CD4-positive, alpha-beta T cell treated with Interleukin-15 for 1 hour (primary cell): ENCODE results near the gene SMG9.
A peak's percentile ranks its signal among the peaks of the same experiment; 100 is the strongest.
"Not testable (repeated sequence)": the region's sequence is repeated elsewhere in the genome, so short reads cannot be mapped to it uniquely, and the experiment has no call there.

ENCODE experiments used
- DNase-seq: peaks from one replicate; pipeline ENCODE4 v3.0.0-alpha.2; 2020

Gene SMG9

DNA sequence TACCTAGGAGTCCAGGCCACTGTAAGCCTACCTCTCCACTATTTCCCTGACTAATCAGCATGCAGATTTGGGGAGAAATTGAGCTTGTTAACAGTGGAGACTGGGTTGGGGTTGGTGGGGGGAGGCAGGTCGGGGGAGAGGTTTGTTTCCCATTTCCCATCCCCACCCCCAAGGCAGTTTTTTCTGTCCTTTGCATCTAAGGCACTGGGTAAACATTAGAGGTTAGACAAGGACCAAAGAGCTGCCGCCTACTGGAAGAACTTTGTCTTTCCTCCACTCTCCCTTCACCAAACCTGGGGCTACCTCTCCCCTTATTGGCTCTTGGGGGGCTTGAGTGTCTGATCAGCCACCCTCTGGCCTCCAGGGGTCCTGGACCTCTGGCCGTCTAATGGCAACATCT, 25.1 kb upstream of the SMG9 start:
- DNase-seq = no peak

DNA sequence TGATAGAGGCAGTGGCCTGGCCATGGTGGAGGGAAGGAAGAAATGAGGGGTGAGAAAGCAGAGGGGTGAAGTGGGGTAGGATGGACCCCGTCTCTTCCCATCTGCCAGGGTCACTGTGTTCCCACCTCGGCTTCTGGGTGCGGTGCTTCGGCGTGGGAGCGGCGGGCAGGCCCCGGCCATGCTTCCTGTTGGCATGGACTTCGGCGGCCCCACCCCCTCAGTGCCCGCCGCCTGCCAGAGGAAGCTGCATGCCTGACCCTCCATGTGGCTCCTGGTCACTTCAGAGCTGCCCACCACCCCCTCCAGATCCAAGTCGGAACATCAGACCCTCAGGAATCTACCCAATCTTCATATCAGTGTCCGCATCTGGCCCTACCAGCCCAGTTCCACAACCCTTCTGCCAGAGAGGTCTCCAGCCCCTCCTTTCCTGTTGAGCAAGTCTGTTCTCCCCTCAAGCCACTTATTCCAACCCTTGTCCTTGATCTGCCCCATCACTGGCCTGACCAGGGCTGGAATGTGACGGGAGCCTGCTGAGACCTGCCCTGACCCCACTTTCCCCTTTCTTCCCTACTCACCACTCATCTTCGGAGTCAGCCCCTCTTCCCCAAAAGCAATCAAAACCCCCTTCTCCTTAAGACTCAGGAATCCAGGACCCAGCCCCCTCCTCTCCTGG, 24.5 kb upstream of the SMG9 start:
- peak; percentile 28 for DNase-seq

- DNase-seq = no peak
Observed at GRCh38 chr19:43778651-43779050, 23.9 kb upstream of the SMG9 start.

GRCh38 chr19:43777163-43777695, 22.5 kb upstream of the SMG9 start:
- DNase-seq = peak; percentile 70

DNA sequence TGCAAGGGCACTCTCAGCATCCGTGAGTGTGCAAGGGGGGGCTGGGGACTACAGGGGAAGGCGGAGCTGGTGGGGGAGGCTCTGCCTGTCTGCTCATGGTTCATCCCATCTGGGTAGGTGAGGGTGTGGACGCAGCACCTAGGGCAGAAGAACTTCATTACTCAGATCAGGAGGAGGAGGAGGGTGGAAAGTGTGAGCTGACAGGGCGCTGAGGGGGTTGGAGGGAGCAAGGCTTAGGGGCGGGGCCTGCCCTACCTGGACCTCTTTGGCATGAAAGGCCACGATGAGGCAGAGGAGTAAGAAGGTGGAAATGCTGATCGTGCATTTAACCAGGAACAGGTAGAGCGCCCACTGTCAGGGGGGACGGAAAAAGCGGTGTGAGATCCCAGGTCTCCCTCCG, 21.5 kb upstream of the SMG9 start:
- no peak for DNase-seq

DNA sequence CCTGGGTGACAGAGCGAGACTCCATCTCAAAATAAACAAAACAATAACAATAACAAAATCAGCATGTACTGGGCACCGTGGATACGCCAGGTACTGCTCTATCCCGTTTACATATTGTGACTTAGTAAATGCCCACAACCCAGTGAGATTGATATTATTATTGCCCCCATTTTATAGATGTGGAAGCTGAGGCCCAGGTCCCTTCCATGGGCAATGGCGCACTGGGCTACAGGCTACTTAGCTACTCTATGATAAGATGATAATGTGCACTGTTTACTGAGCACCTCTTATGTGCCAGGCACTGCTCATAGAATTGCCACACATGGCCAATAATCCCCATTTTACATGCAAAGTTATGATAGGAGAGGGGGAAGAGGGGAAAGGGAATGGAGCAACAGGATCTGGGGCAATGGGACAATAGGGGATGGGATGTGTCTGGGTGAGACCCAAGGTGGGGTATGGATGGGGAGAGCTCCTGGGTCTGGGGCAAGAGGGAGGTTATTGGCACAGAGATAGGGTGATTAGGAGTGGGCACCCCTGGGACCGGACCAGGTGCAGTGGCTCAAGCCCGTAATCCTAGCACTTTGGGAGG, 20.6 kb upstream of the SMG9 start:
- DNase-seq = no peak

GRCh38 chr19:43774940-43775258, 20.1 kb upstream of the SMG9 start:
- not testable (repeated sequence) for DNase-seq

- peak; percentile 40 for DNase-seq
Observed at GRCh38 chr19:43774103-43774939, 19.6 kb upstream of the SMG9 start.

- DNase-seq = no peak
Observed at GRCh38 chr19:43773725-43774102, 19.0 kb upstream of the SMG9 start.

GRCh38 chr19:43769256-43769655, 14.5 kb upstream of the SMG9 start:
- no peak for DNase-seq

- peak; percentile 42 for DNase-seq
Observed at GRCh38 chr19:43768273-43769050, 13.7 kb upstream of the SMG9 start.

- no peak for DNase-seq
Observed at GRCh38 chr19:43767818-43768217, 13.1 kb upstream of the SMG9 start.

DNA sequence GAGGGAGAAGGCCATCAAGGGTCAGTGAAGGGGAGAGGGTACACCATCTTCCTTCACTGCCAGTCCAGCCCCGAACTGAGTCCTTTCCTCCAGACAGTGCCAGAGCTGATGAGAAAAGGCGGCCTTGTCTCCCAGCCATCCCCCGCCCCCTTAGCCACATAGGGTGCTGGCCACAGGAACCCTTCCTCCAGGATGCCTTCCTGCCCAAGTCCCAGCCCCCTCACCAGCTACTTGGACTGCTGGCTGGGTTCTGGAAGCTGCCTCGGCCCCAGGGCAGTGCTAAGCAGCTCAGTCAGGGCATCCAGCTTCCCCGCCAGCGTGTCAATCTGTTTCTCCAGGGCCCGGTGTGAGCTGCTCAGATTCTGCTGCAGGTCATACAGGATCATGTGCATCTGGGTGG, 12.6 kb upstream of the SMG9 start:
- no peak for DNase-seq

DNA sequence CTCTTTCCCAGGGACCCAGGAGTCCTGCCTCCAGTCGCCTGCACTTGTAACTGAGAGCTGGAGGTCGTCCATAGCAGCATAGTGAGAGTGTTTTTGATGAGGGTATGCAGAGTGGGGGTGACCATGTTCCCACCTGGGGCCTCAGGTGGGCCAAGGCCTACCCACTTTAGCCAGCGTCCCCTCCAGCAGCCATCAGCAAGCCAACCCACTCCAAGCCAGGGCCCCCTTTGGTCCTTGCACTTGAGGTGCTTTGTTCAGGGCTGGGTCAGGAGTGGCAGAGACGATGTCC, 11.9 kb upstream of the SMG9 start:
- DNase-seq = no peak

DNA sequence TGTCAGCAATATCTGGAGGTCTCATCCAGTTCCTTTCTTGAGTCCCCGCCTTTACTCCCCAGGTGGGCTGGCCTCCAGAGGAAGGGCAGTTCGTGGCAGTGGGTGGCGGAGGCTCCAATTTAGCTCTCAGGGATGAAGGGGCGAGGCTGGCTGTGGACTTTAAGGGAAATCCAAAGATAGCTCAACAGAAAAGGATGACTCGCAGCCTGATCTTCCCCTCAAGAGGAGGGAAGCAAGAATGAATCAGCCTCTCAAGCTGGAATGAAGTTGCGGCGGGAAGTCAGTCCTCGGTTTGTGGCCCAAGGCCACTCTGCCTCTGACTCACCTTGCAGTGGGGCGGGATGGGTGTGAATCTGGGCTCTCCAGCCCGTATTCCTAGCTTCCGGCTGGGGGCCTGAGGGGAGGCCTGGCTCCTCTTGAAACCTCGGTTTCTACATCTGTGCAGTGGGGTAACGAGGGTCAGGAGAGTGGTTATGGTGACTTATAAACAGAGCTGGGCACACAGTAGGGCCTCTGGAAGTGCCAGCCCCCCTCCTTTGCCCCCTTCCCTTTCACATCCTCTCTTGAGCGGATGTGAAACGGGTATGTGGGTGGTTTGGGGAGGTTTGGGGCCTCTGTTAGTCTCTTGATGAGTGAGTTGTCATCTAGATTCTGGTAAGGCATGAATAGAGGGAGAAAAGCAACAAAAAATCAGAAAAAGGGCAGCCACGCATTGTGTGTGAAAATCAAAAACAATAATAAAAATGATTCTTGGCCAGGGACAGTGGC, 10.5 kb upstream of the SMG9 start:
- DNase-seq = peak; percentile 75

GRCh38 chr19:43764684-43765083, 9.9 kb upstream of the SMG9 start:
- DNase-seq = not testable (repeated sequence)

- no peak for DNase-seq
Observed at GRCh38 chr19:43763473-43763939, 8.7 kb upstream of the SMG9 start.

- DNase-seq = no peak
Observed at GRCh38 chr19:43762814-43763213, 8.1 kb upstream of the SMG9 start.

GRCh38 chr19:43760941-43761340, 6.2 kb upstream of the SMG9 start:
- no peak for DNase-seq

DNA sequence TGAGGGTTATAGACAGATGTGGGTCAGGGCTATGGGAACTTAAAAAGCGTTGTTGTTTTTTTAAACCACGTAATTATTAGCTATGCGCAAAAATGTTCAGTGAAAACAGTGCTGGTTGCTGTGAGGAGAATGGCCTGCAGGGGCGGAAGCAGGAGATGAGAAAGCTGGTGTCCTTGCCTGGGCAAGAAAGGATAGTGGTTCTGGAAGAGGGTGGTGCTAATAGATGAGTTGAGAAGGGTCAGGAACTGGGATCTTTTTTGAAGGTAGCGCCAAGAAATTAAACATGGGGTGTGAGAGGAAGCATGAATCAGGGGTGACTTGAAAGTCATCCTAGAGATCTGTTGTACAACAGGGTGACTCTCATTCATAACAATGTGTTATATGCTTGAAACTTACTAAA, 4.8 kb upstream of the SMG9 start:
- no peak for DNase-seq

GRCh38 chr19:43755256-43755801, 567 bp upstream of the SMG9 start:
- peak; percentile 81 for DNase-seq

- no peak for DNase-seq
Observed at GRCh38 chr19:43754253-43754502, 584 bp downstream of the SMG9 start.
